HG02943 (cell line): ENCODE results near the gene STX1A.
"Not testable (repeated sequence)": the region's sequence is repeated elsewhere in the genome, so short reads cannot be mapped to it uniquely, and the experiment has no call there.

Source experiments
- ATAC-seq: cut with Tn5 transposase; IDR thresholded peaks from one replicate; pipeline ENCODE4 v1.9.1; 2021; ENCODE audit warnings: mild to moderate bottlenecking, low read depth, moderate library complexity; ENCODE audit not compliant: unreplicated experiment

STX1A gene

GRCh38 chr7:73659983-73660382, 59.5 kb downstream of the STX1A start:
- no peak for ATAC-seq

GRCh38 chr7:73655309-73655708, 64.2 kb downstream of the STX1A start:
- ATAC-seq, result not testable (repeated sequence)

- no peak for ATAC-seq
Measured at GRCh38 chr7:73652541-73652949, 66.9 kb downstream of the STX1A start.

GRCh38 chr7:73650524-73650923, 68.9 kb downstream of the STX1A start:
- no peak for ATAC-seq

GRCh38 chr7:73649576-73649975, 69.9 kb downstream of the STX1A start:
- no peak for ATAC-seq
